Measurements from ENCODE around the gene PEA15. TPM values are rescaled to one million over a fixed set of nuclear protein-coding genes. Genes with fewer than 3 reads are reported as not detected.

Gene PEA15
- total RNA-seq, 1 experiment from 2014 or later, result 56.3 TPM

DNA sequence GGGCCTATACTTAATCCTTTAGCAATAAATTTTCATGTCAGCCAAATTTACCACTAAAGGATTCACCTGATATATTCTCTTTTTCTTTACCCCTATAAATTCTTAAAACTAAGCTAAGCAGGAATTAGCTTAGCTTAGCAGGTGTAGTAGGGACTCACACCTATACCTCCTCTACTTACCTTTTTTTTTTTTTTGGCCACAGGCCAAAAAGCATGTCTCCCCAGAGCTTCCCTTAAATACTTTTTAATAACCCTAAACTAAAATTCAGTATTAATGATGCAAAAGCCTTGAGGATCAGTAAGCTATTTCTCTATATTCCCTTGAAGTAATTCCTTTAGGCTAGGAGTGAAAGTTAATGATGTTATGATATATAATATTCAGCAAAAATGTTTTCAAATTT lies 23.2 kb downstream of the PEA15 start (continued):
- TF ChIP-seq NFATC4 (CRISPR knock-in tag; IDR thresholded peaks at IDR 0.05) (no peak), ZNF423 (CRISPR knock-in tag; IDR thresholded peaks at IDR 0.05) (no peak)
- TF ChIP-seq, protein P1, sequence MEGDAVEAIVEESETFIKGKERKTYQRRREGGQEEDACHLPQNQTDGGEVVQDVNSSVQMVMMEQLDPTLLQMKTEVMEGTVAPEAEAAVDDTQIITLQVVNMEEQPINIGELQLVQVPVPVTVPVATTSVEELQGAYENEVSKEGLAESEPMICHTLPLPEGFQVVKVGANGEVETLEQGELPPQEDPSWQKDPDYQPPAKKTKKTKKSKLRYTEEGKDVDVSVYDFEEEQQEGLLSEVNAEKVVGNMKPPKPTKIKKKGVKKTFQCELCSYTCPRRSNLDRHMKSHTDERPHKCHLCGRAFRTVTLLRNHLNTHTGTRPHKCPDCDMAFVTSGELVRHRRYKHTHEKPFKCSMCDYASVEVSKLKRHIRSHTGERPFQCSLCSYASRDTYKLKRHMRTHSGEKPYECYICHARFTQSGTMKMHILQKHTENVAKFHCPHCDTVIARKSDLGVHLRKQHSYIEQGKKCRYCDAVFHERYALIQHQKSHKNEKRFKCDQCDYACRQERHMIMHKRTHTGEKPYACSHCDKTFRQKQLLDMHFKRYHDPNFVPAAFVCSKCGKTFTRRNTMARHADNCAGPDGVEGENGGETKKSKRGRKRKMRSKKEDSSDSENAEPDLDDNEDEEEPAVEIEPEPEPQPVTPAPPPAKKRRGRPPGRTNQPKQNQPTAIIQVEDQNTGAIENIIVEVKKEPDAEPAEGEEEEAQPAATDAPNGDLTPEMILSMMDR (IDR thresholded peaks at IDR 0.05), result no peak
- TF ChIP-seq, protein P2, sequence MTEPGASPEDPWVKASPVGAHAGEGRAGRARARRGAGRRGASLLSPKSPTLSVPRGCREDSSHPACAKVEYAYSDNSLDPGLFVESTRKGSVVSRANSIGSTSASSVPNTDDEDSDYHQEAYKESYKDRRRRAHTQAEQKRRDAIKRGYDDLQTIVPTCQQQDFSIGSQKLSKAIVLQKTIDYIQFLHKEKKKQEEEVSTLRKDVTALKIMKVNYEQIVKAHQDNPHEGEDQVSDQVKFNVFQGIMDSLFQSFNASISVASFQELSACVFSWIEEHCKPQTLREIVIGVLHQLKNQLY (CRISPR knock-in tag; IDR thresholded peaks at IDR 0.05), result no peak

DNA sequence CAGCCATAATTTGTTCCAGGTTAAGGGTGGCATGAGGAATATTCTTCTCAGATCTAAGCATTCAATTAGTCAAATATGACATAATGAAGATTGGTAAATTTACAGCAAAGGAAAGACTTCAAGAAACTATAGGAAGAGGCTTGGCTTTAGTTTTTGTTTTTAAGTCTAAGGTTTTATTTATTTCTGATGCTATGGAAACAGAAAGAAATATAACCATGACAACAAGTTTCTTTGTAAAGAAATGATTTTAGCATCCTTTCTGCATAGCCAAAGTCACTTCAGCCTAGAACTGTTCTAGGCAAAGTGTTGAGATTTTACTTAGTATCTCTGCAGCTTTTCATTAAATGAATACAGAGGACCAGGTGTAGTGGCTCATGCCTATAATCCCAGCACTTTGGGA lies 27.7 kb downstream of the PEA15 start:
- ChIA-PET POLR2A (interaction anchor here (1.0 kb wide), 1 partner anchor 19 kb away, joined by 3 read pairs; no protein-coding TSS in a partner anchor), CTCF (interaction anchor here (0.8 to 4.0 kb wide), 8 partner anchors 13 to 144 kb away, joined by 3 to 29 read pairs (median 4); partner anchors contain the start of gene CASQ1)
- Mint-ChIP-seq H3K4me3 (no peak overlapping the region), H3K36me3 (peaks cover 57% of the 10 kb centered on the region), H3K9me3 (no peaks in the 10 kb centered on the region), H3K27ac (no peak overlapping the region), H3K27me3 (ENCODE audit: low read depth) (no peaks in the 10 kb centered on the region), H3K4me1 (peaks cover 11% of the 10 kb centered on the region)
- ATAC-seq (no peak), DNase-seq (ENCODE audit: low spot score) (no peak)
- no peak for TF ChIP-seq ELF4 (CRISPR knock-in tag; IDR thresholded peaks at IDR 0.05; ENCODE audit: low read depth)
- TF ChIP-seq, protein P3, sequence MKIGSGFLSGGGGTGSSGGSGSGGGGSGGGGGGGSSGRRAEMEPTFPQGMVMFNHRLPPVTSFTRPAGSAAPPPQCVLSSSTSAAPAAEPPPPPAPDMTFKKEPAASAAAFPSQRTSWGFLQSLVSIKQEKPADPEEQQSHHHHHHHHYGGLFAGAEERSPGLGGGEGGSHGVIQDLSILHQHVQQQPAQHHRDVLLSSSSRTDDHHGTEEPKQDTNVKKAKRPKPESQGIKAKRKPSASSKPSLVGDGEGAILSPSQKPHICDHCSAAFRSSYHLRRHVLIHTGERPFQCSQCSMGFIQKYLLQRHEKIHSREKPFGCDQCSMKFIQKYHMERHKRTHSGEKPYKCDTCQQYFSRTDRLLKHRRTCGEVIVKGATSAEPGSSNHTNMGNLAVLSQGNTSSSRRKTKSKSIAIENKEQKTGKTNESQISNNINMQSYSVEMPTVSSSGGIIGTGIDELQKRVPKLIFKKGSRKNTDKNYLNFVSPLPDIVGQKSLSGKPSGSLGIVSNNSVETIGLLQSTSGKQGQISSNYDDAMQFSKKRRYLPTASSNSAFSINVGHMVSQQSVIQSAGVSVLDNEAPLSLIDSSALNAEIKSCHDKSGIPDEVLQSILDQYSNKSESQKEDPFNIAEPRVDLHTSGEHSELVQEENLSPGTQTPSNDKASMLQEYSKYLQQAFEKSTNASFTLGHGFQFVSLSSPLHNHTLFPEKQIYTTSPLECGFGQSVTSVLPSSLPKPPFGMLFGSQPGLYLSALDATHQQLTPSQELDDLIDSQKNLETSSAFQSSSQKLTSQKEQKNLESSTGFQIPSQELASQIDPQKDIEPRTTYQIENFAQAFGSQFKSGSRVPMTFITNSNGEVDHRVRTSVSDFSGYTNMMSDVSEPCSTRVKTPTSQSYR (CRISPR knock-in tag; IDR thresholded peaks at IDR 0.05), result no peak
- TF ChIP-seq ZNF219 (CRISPR knock-in tag; IDR thresholded peaks at IDR 0.05; ENCODE audit: borderline replicate concordance), result no peak
- no peak for TF ChIP-seq ATF1 (CRISPR knock-in tag; IDR thresholded peaks at IDR 0.05)
- no peak for TF ChIP-seq ZNF121 (CRISPR knock-in tag; IDR thresholded peaks at IDR 0.05)
- TF ChIP-seq NFE2L1 (CRISPR knock-in tag; IDR thresholded peaks at IDR 0.05), result no peak
- TF ChIP-seq CREM (CRISPR knock-in tag; IDR thresholded peaks at IDR 0.05), result no peak
- TF ChIP-seq MXD4 (CRISPR knock-in tag; IDR thresholded peaks at IDR 0.05; ENCODE audit: borderline replicate concordance), result no peak
- TF ChIP-seq SMAD3 (CRISPR knock-in tag; IDR thresholded peaks at IDR 0.05; ENCODE audit: borderline replicate concordance), result no peak
- TF ChIP-seq, protein P4, sequence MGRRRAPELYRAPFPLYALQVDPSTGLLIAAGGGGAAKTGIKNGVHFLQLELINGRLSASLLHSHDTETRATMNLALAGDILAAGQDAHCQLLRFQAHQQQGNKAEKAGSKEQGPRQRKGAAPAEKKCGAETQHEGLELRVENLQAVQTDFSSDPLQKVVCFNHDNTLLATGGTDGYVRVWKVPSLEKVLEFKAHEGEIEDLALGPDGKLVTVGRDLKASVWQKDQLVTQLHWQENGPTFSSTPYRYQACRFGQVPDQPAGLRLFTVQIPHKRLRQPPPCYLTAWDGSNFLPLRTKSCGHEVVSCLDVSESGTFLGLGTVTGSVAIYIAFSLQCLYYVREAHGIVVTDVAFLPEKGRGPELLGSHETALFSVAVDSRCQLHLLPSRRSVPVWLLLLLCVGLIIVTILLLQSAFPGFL (CRISPR knock-in tag; IDR thresholded peaks at IDR 0.05; ENCODE audit: borderline replicate concordance), result no peak
- no peak for TF ChIP-seq ZNF416 (CRISPR knock-in tag; IDR thresholded peaks at IDR 0.05)
- TF ChIP-seq, protein P1 (IDR thresholded peaks at IDR 0.05), result no peak
- TF ChIP-seq, protein P5, sequence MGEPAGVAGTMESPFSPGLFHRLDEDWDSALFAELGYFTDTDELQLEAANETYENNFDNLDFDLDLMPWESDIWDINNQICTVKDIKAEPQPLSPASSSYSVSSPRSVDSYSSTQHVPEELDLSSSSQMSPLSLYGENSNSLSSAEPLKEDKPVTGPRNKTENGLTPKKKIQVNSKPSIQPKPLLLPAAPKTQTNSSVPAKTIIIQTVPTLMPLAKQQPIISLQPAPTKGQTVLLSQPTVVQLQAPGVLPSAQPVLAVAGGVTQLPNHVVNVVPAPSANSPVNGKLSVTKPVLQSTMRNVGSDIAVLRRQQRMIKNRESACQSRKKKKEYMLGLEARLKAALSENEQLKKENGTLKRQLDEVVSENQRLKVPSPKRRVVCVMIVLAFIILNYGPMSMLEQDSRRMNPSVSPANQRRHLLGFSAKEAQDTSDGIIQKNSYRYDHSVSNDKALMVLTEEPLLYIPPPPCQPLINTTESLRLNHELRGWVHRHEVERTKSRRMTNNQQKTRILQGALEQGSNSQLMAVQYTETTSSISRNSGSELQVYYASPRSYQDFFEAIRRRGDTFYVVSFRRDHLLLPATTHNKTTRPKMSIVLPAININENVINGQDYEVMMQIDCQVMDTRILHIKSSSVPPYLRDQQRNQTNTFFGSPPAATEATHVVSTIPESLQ (CRISPR knock-in tag; IDR thresholded peaks at IDR 0.05), result no peak
- no peak for TF ChIP-seq CBFB (CRISPR knock-in tag; IDR thresholded peaks at IDR 0.05; ENCODE audit: low read depth)
- TF ChIP-seq GABPB1 (CRISPR knock-in tag; IDR thresholded peaks at IDR 0.05), result no peak
- TF ChIP-seq SMAD4 (CRISPR knock-in tag; IDR thresholded peaks at IDR 0.05), result no peak
- no peak for TF ChIP-seq SOX15 (CRISPR knock-in tag; IDR thresholded peaks at IDR 0.05)
- TF ChIP-seq ETV6 (CRISPR knock-in tag; IDR thresholded peaks at IDR 0.05), result no peak
- TF ChIP-seq, protein P6, sequence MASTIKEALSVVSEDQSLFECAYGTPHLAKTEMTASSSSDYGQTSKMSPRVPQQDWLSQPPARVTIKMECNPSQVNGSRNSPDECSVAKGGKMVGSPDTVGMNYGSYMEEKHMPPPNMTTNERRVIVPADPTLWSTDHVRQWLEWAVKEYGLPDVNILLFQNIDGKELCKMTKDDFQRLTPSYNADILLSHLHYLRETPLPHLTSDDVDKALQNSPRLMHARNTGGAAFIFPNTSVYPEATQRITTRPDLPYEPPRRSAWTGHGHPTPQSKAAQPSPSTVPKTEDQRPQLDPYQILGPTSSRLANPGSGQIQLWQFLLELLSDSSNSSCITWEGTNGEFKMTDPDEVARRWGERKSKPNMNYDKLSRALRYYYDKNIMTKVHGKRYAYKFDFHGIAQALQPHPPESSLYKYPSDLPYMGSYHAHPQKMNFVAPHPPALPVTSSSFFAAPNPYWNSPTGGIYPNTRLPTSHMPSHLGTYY (CRISPR knock-in tag; IDR thresholded peaks at IDR 0.05), result no peak
